Activated T-helper 1 cell treated with anti-CD3 and anti-CD28 coated beads, Interleukin-2, amount 50 U/mL, for 16 hours (primary cell): ENCODE data around the gene DEFB124.
"Not testable (repeated sequence)": the region's sequence is repeated elsewhere in the genome, so short reads cannot be mapped to it uniquely, and the experiment has no call there.

Source experiments
- DNase-seq, 2 donors: peaks; one replicate each; pipeline ENCODE4 v3.0.0-alpha.2; 2020; ENCODE audit warnings: low read depth in 1 of 2, low spot score in 1 of 2

Gene DEFB124

GRCh38 chr20:31426891-31427551 lies 47.9 kb downstream of the DEFB124 start:
- not testable (repeated sequence) for DNase-seq

GRCh38 chr20:31425797-31426196 lies 49.1 kb downstream of the DEFB124 start:
- no peak for DNase-seq

- DNase-seq = no peak
Observed at GRCh38 chr20:31418307-31418706, 56.6 kb downstream of the DEFB124 start.

- no peak for DNase-seq
Observed at GRCh38 chr20:31415653-31416052, 59.3 kb downstream of the DEFB124 start.
